ENCODE measurements around the gene BCL2L14. TPM values are rescaled to one million over a fixed set of nuclear protein-coding genes. Genes with fewer than 3 reads are reported as not detected.

Gene BCL2L14
- total RNA-seq: not detected

DNA sequence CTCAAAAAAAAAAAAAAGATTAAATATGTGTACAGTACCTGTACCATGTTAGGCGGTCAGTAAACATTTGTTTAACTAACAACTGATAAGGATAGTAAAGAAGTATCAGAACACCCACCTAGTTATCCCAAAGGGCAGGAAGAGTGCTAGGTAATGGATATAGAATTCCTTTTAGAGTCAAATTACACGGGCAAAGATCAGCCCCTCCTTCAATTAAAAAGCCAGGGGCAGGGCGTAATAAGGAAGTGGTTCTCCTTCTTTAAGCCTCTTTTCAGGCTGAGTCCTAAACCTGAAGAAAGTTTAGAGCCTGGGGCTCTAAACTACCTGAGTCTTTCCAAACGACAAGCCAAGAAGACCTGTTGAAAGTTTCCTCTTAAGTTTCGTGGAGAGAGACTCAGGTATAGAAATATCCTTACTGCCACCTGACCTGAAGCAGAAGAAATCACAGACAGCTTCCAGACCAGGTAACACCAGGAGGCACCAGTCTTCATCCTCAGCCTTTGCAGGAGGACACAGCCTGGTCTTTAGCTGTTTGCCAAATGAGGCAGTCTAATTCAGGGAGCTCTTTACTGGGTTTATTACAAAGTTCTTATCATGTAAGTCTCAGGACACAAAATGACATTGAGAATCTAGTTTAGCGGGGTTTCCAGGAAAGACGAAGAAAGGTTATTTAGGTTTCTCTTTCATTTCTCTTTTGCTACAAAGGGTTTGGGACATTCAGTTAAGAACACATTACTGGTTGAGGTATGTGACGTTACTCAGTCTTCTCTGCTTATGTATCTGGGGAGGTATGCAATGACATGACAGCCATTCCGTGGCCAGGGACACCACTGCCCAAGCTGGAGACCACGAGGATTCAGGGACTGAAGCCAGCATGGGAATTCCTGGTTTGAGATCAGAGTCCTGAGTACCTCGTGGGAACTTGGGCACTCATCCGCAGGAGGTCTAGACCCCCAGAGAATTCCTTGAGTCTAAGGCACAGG is at the start of gene BCL2L14:
BCL2L14 (plus strand) TSS at position 266 of the 983 bp plus-strand sequence. CDS start 8,367 bp downstream, outside the sequence.
- no peak within 1 kb of the TSS for H3K4me3 ChIP-seq (ENCODE audit: low read depth, poor library complexity, severe bottlenecking)
- intact Hi-C loops (cut with DNase I; ENCODE audit: low total_unique reads): loop anchor here (10.0 kb wide), 1 partner anchor 264 kb away; no protein-coding TSS in a partner anchor
- 43 to 49% methylated on average over 12 of the region's 12 CpGs for WGBS, 2 donors
- no peak for TF ChIP-seq CTCF (IDR thresholded peaks at IDR 0.05)
- TF ChIP-seq POLR2A (IDR thresholded peaks at IDR 0.05): no peak
- no peak for DNase-seq (ENCODE audit: low spot score in 2 of 2)

DNA sequence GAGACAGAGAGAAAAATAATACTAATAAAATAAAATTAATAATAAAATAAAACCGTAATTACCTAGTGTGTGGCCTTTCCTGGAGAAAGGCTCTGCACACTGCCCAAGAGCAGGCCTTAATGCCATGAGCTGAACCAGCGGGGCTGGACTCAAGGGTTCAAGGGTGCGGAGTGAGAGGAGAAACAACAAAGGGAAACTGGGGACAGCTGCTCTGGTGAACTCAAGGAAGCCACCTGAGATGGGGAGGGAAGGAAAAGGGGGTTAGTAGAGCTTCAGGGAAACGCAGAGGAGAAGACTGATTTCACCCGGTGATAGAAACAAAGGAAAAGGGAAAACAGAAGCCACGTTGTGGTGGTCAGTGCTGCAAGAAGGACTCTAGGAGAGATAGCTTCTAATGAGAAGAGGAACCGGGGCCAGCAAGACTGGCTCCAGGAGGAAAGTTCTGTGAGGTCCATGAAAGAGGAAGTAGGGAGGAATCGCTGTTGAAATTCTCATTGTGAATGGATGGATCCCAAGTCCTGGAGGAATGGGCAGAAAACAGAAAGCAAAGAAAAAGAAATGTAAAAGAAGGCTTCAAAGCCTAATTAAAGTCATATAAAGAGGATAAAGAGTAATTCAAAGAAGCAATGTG is 48.3 kb upstream of the BCL2L14 start:
- H3K4me3 ChIP-seq (ENCODE audit: low read depth, poor library complexity, severe bottlenecking): no peak overlapping the region
- intact Hi-C loops (cut with DNase I; ENCODE audit: low total_unique reads): no loop called here
- no peak for DNase-seq (ENCODE audit: low spot score in 2 of 2)
- no peak for TF ChIP-seq POLR2A (IDR thresholded peaks at IDR 0.05)
- TF ChIP-seq CTCF (IDR thresholded peaks at IDR 0.05): no peak
- 86 to 88% methylated on average over 8 of the region's 8 CpGs for WGBS, 2 donors

DNA sequence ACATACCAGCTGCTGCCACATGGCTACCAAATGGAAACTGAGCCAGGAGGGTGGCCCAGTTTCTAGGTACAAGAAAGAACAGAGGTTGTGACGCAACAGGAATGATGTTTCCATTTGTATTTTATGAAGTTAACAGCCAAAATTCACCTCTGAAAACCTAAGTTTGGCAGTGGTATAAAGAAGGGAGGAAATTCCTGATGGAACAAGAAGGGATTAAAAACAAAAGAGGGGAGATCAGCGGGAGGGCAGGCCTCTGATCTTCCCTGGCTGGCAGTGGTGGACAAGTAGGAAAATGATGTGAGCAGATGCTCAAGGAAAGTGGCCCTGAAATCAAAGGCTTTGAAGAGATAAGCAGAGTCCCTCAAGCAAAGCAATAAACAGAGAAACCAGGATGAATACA is 47.3 kb upstream of the BCL2L14 start:
- intact Hi-C loops (cut with DNase I; ENCODE audit: low total_unique reads): no loop called here
- DNase-seq (ENCODE audit: low spot score in 2 of 2): no peak
- 65 to 78% methylated on average over 1 to 2 of the region's 2 CpGs for WGBS, 2 donors
- H3K4me3 ChIP-seq (ENCODE audit: low read depth, poor library complexity, severe bottlenecking): no peak overlapping the region
- TF ChIP-seq POLR2A (IDR thresholded peaks at IDR 0.05) (no peak), CTCF (IDR thresholded peaks at IDR 0.05) (no peak)

DNA sequence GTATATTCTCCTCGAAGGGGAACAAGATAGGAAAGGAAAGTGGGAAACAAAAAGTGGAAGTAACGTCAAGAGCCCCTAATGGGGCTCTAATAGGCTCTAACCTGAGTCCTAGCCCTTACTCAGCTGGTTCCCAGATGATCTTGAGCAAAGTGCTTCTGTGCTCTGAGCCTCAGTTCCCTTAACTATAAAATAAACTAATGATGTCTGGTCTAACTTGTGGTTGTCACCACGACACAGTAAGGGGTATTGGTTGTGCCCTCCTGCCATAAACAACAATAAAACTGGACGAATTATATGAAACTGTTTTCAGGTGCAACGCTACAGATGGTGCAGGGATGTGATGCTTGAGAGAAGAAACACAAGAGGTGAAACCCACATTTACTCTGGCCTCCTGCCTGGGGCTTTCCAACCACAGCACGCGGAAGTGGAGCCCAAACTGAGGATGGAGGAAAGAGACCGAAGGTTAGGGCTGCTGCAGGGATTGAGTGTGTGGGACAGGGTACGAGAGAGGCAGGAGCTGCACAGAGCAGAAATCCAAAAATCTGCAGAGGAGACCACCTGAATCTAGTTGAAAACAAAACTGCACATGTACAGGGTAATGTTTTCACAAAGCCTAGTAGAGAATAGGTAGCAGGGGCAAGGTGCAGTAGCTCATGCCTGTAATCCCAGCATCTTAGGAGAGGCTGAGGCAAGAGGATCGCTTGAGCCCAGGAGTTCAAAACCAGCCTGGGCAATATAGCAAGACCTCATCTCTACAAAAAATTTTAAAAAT is 45.6 kb upstream of the BCL2L14 start:
- H3K4me3 ChIP-seq (ENCODE audit: low read depth, poor library complexity, severe bottlenecking): no peak overlapping the region
- 45 to 58% methylated on average over 10 of the region's 10 CpGs for WGBS, 2 donors
- intact Hi-C loops (cut with DNase I; ENCODE audit: low total_unique reads): no loop called here
- no peak for DNase-seq (ENCODE audit: low spot score in 2 of 2)
- TF ChIP-seq POLR2A (IDR thresholded peaks at IDR 0.05) (no peak), CTCF (IDR thresholded peaks at IDR 0.05) (no peak)

GRCh38 chr12:12025799-12026386 is 44.8 kb upstream of the BCL2L14 start:
- H3K4me3 ChIP-seq (ENCODE audit: low read depth, poor library complexity, severe bottlenecking): no peak overlapping the region
- intact Hi-C loops (cut with DNase I; ENCODE audit: low total_unique reads): no loop called here
- 80 to 82% methylated on average over 2 of the region's 2 CpGs for WGBS, 2 donors
- DNase-seq (ENCODE audit: low spot score in 2 of 2): no peak
- TF ChIP-seq CTCF (IDR thresholded peaks at IDR 0.05) (no peak), POLR2A (IDR thresholded peaks at IDR 0.05) (no peak)

Data from lower leg skin (tissue), 4 donors.